GM23338 (cell line): ENCODE measurements around the gene UBE2Z.

ENCODE experiments used
- CREB1 ChIP-seq: fragments of 250-450 bp; sonication (Bioruptor Pico); IDR thresholded peaks from 2 replicates; pipeline ENCODE4 v1.5.0; 2020; ENCODE audit warnings: low read depth, mild to moderate bottlenecking, moderate library complexity
- CTCF ChIP-seq, 2 experiments: fragments of 200-600 bp in 1 of 2; sonication (generic) in 1 of 2; conservative IDR thresholded peaks; 2 replicates each; pipeline versions ENCODE4 v1.5.1 to v1.6.1; 2016 to 2017; ENCODE audit warnings: antibody characterized with exemption in 2 of 2, low read depth in 2 of 2, mild to moderate bottlenecking in 2 of 2, moderate library complexity in 1 of 2
- EZH2phosphoT487 ChIP-seq: fragments of 200-600 bp; sonication (generic); IDR thresholded peaks from one replicate; pipeline ENCODE4 v1.8.1; 2018; ENCODE audit warnings: antibody characterized with exemption; ENCODE audit not compliant: unreplicated experiment
- REST ChIP-seq: IDR thresholded peaks from one replicate; pipeline ENCODE4 v1.6.1; 2018; ENCODE audit warnings: antibody characterized with exemption; ENCODE audit not compliant: unreplicated experiment

- TF ChIP-seq CTCF (conservative IDR thresholded peaks at IDR 0.05; ENCODE audit: low read depth in 2 of 2) (no peak), REST (no peak), CREB1 (CRISPR knock-in tag) (no peak), EZH2phosphoT487 (no peak)
Measured at GRCh38 chr17:48903401-48903800, 4.8 kb upstream of the UBE2Z start.
